Purkinje cell (primary cell): Measurements from ENCODE around the gene MAGEF1. TPM values are rescaled to one million over a fixed set of nuclear protein-coding genes. Genes with fewer than 3 reads are reported as not detected.

Experiments
- polyA plus RNA-seq: library from polyadenylated mRNA; unstranded; fragments of >200 nt; fragmentation: Nextera tagmentation; gene quantifications from 2 replicates; pipeline ENCODE4 v1.2.1, GENCODE V29; 2014

The MAGEF1 gene, protein sequence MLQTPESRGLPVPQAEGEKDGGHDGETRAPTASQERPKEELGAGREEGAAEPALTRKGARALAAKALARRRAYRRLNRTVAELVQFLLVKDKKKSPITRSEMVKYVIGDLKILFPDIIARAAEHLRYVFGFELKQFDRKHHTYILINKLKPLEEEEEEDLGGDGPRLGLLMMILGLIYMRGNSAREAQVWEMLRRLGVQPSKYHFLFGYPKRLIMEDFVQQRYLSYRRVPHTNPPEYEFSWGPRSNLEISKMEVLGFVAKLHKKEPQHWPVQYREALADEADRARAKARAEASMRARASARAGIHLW
- polyA plus RNA-seq = 15.5 and 19.5 TPM in 2 replicates

DNA sequence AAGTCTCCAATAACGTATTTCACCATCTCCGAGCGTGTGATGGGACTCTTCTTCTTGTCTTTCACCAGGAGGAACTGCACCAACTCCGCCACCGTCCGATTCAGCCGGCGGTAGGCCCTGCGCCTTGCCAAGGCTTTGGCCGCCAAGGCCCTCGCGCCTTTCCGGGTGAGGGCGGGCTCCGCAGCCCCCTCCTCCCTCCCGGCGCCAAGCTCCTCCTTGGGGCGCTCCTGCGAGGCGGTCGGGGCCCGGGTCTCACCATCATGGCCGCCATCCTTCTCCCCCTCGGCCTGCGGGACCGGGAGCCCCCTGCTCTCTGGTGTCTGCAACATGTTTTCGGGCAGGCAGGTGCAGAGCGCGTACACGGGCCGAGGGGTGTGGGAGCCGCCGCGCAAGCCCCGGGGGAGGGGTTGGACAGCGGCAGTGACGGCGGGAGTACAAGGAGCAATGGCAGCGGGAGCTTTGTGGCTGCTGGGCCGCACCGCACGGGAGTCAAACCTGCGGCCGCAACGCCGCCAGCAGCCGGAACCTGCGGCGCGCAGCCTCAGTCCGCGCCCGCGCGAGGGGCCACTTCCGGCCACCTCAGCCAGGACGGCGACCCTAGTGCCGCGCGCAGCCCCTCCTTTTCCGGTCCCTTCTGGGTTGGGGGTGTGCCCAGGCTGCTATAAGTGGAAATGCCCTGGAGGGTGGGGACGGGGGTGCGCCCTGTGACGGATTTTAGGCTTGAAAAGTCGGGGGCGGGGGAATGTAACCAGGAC lies at the start of gene MAGEF1:
Gene MAGEF1 (minus strand): TSS at position 572 of the 755 bp plus-strand sequence. CDS start 243 bp downstream, at position 329.

Other genes starting within 250 kb of the MAGEF1 start
- 0.05 and 0.20 TPM in 2 replicates for gene EPHB3, start 150.3 kb downstream of the MAGEF1 start, polyA plus RNA-seq
- 46.8 and 81.6 TPM in 2 replicates for gene VPS8, start 100.1 kb upstream of the MAGEF1 start, polyA plus RNA-seq